Lower lobe of right lung (tissue), 2 donors: ENCODE data around the gene H2BK1. TPM values are rescaled to one million over a fixed set of nuclear protein-coding genes. Genes with fewer than 3 reads are reported as not detected.

Source experiments
- ATAC-seq, 2 donors: fragments of 200-7000 bp; cut with Tn5 transposase; one replicate each; pipeline ENCODE4 v1.9.1; 2020 to 2022; ENCODE audit warnings: mild to moderate bottlenecking in 2 of 2, moderate library complexity in 2 of 2
- DNase-seq: peaks from one replicate; pipeline ENCODE4 v3.0.0-alpha.2; 2020
- H3K27ac ChIP-seq: fragments of 200-600 bp; one replicate; pipeline ENCODE4 v1.8.0; 2022
- H3K27me3 ChIP-seq: fragments of 200-600 bp; one replicate; pipeline ENCODE4 v1.8.0; 2022; ENCODE audit warnings: low read depth
- H3K36me3 ChIP-seq: fragments of 200-600 bp; one replicate; pipeline ENCODE4 v1.8.0; 2022; ENCODE audit warnings: mild to moderate bottlenecking
- H3K4me1 ChIP-seq: fragments of 200-600 bp; one replicate; pipeline ENCODE4 v1.8.0; 2022
- H3K4me3 ChIP-seq: fragments of 200-600 bp; one replicate; pipeline ENCODE4 v1.8.0; 2022; ENCODE audit warnings: mild to moderate bottlenecking
- H3K9me3 ChIP-seq: fragments of 200-600 bp; one replicate; pipeline ENCODE4 v1.8.0; 2022
- intact Hi-C: fragments of 100-400 bp; cut with DNase I; formaldehyde crosslinking; loops from one replicate; pipeline ENCODE4 v1.11.0; 2022
- total RNA-seq: library from RNA; stranded (reverse); fragmentation: NEBNext Ultra II Directional; extraction: Animal tissue kit (Norgen Biotek cat#: 25700); gene quantifications from one replicate; pipeline ENCODE4 v1.2.1, GENCODE V29; 2021
- TF ChIP-seq, protein P1 (sequence below): fragments of 200-600 bp; IDR thresholded peaks from one replicate; pipeline ENCODE4 v1.8.0; 2022; ENCODE audit warnings: antibody characterized with exemption, mild to moderate bottlenecking
- donor health status: DM: no; HTN: yes; CAD: no; lungs with severe emphysema.

Gene H2BK1
- total RNA-seq, 1 donor from 2014 or later: not detected

DNA sequence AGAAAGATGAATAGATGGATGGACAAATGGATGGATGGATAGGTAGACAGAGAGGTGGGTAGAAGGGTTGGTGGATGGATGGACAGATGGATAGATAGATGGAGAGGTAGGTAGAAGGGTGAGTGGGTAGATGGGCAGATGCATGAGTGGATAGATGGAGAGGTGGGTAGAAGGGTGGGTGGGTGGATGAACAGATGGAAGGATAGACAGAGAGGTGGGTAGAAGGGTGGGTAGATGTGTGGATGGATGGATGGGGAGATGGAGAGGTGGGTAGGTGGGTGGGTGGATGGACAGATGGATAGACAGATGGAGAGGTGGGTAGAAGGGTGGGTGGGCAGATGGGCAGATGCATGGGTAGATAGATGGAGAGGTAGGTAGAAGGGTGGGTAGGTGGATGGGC is 12.4 kb downstream of the H2BK1 start:
- TF ChIP-seq, protein P1, sequence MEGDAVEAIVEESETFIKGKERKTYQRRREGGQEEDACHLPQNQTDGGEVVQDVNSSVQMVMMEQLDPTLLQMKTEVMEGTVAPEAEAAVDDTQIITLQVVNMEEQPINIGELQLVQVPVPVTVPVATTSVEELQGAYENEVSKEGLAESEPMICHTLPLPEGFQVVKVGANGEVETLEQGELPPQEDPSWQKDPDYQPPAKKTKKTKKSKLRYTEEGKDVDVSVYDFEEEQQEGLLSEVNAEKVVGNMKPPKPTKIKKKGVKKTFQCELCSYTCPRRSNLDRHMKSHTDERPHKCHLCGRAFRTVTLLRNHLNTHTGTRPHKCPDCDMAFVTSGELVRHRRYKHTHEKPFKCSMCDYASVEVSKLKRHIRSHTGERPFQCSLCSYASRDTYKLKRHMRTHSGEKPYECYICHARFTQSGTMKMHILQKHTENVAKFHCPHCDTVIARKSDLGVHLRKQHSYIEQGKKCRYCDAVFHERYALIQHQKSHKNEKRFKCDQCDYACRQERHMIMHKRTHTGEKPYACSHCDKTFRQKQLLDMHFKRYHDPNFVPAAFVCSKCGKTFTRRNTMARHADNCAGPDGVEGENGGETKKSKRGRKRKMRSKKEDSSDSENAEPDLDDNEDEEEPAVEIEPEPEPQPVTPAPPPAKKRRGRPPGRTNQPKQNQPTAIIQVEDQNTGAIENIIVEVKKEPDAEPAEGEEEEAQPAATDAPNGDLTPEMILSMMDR: no peak
- no peaks in the 10 kb centered on the region for H3K4me1 ChIP-seq
- DNase-seq (no peak), ATAC-seq (no peak)
- intact Hi-C loops: no loop called here
- no peaks in the 10 kb centered on the region for H3K36me3 ChIP-seq
- H3K27me3 ChIP-seq: peaks cover 16% of the 10 kb centered on the region
- H3K4me3 ChIP-seq: no peak overlapping the region
- H3K27ac ChIP-seq: no peak overlapping the region
- H3K9me3 ChIP-seq: no peaks in the 10 kb centered on the region

DNA sequence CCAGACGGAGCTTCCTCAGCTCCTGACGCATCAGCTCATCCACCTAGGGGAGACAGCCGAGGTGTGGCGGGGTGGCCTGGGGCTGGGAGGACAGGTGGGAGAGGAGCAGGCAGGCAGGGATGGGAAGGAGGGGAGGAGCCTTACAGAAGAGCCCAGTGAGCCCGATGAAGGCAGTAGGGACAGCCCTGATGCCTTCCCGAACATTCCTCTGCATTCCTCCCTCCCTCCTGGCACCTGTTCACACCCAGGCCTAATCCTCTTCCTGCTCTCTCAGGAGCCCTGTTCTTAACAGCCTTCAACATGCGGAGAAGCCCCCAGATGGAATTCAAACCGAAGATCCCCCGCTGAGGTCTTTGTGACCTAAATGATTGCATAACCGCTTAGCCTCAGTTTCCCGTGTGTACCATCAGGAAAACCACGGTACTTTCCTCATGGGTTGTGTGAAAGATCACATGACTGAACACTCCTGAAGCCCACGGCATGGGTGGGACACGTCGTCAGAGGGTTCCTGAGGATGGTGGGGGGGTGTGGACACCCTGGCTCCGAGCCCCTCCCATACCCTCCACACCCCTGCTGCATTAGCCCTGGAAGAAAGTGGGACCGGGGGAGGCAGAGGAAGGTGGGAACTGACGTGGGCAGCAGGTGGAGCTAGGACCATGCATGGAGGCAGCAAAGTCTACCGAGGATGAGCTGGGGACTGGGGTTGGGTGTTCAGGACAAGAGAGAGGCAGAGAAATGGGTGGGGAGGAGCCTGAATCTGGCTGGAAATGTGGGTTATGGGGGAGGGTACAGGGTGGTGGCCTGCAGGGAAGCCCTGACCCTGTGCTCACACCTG is 14.5 kb downstream of the H2BK1 start:
- no peak overlapping the region for H3K27ac ChIP-seq

DNA sequence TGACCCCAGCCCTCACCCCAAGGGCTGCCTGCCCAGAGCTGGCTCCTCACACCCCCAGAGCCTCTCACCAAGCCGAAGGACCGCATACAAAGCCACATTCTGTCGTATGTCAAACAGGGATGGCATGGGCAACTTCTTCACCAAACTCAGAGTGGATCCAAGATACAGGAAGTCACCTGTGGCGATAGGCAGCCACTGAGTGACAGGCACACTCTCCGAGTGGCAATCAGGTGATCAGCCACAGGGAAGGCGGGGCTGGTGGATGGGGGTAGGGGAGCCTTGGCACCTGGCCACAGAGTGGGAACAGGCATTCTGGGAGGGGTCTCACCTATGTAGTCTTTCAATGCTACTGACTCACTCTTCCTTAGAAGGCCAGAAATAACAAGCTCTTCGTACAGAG is 16.1 kb downstream of the H2BK1 start:
- no peak for DNase-seq
- H3K27me3 ChIP-seq: peaks cover 16% of the 10 kb centered on the region
- TF ChIP-seq, protein P1: no peak
- no peak overlapping the region for H3K27ac ChIP-seq
- H3K9me3 ChIP-seq: no peaks in the 10 kb centered on the region
- intact Hi-C loops: no loop called here
- H3K4me3 ChIP-seq: no peak overlapping the region
- no peak for ATAC-seq
- no peaks in the 10 kb centered on the region for H3K4me1 ChIP-seq
- H3K36me3 ChIP-seq: no peaks in the 10 kb centered on the region

More for the DNA sequence above, 14.5 kb downstream of the H2BK1 start:
- Histone ChIP-seq H3K4me1 (no peaks in the 10 kb centered on the region), H3K4me3 (no peak overlapping the region), H3K27me3 (peaks cover 22% of the 10 kb centered on the region), H3K9me3 (no peaks in the 10 kb centered on the region), H3K36me3 (no peaks in the 10 kb centered on the region)
- intact Hi-C loops: no loop called here
- TF ChIP-seq, protein P1: no peak
- DNase-seq (no peak), ATAC-seq (no peak)

DNA sequence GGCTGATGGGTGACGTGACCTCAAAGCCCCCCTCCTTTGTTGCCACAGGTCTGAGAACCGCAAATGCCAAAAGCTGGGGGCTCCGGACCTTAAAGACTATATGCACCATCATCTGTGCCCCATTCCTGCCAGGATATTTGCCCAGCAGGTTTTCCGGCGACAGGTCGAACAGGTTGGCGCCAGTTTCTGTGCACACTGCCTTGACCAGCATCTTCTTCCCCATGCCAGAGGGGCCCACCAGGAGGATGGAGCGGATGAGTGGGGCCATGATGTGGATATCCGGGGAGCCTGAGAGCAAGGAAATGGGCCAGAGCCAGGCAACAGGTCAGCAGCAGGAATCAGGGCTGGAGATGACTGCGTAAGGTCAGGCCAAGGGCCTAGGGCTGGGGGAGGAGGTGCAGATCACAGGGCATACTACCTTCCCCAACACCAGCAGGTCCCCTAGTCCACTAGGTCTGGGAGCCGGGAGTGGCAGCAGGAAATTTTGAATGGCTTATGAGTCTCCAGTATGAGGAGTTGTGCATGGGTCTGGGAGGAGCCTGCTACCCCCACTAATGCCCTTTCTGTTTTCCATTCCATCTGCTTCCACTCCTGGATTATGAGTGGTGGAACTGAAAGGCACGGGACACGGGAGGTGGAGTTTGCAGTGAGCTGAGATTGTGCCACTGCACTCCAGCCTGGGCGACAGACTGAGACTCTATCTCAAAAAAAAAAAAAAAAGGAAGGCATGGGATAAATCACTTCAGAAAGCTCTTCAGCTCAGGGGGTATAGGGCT is 16.9 kb downstream of the H2BK1 start:
- H3K36me3 ChIP-seq: no peaks in the 10 kb centered on the region
- ATAC-seq (no peak), DNase-seq (no peak)
- no peaks in the 10 kb centered on the region for H3K4me1 ChIP-seq
- H3K9me3 ChIP-seq: no peaks in the 10 kb centered on the region
- peaks cover 11% of the 10 kb centered on the region for H3K27me3 ChIP-seq
- H3K4me3 ChIP-seq: no peak overlapping the region
- TF ChIP-seq, protein P1: no peak
- H3K27ac ChIP-seq: no peak overlapping the region
- intact Hi-C loops: no loop called here

DNA sequence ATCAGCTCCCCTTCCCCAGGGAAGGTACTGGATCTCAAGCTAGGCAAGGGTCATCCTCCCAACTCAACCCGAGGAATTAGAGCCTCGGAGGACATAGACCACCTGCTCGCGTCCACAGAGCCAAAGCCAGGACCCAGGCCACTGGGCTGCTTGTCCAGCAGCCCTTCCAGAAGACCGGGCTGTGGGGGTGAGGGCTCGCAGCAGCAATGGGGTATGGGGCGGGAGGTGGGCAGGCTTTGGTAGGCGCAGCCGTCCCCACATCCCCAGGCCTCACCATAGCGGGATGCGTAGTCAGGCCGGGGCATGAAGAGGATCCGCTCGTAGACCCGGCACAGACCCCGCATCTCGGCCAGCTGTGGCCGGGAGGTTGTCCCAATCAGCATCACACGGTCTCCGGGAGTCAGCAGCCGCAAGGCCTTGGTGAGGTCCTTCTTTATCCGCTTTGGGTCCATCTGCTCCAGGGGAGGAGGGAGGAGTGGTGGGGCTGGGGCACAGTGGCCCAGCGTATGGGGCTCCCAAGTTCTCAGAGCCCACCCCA is 18.2 kb downstream of the H2BK1 start:
- TF ChIP-seq, protein P1: no peak
- H3K36me3 ChIP-seq: no peaks in the 10 kb centered on the region
- H3K27me3 ChIP-seq: peaks cover 11% of the 10 kb centered on the region
- no peak overlapping the region for H3K4me3 ChIP-seq
- no peak for ATAC-seq
- no peaks in the 10 kb centered on the region for H3K9me3 ChIP-seq
- H3K27ac ChIP-seq: no peak overlapping the region
- no peaks in the 10 kb centered on the region for H3K4me1 ChIP-seq
- DNase-seq: no peak
- intact Hi-C loops: no loop called here
